GM10248 (cell line): ENCODE results near the gene DDX56.
A peak's percentile ranks its signal among the peaks of the same experiment; 100 is the strongest.
"Not testable (repeated sequence)": the region's sequence is repeated elsewhere in the genome, so short reads cannot be mapped to it uniquely, and the experiment has no call there.

ENCODE experiments used
- CTCF ChIA-PET: fragments of 300-600 bp; sonication (Branson Sonifier 250); formaldehyde crosslinking; extraction: SDS; loops from one replicate; lab custom pipeline; 2021; ENCODE audit warnings: antibody characterized with exemption; lab: Yijun Ruan, JAX
- POLR2A ChIA-PET: fragments of 350-650 bp; sonication (Branson Sonifier 250); formaldehyde crosslinking; extraction: SDS; loops from one replicate; lab custom pipeline; 2020; ENCODE audit warnings: antibody characterized with exemption; lab: Yijun Ruan, JAX
- DNase-seq: peaks from one replicate; pipeline ENCODE4 v3.0.0; 2012; ENCODE audit errors: extremely low spot score
- CTCF ChIP-seq: IDR thresholded peaks from 2 replicates; pipeline ENCODE4 v1.5.1; 2012; ENCODE audit warnings: mild to moderate bottlenecking, low read depth; ENCODE audit errors: extremely low read depth, missing control alignments, control extremely low read depth

DDX56 gene

GRCh38 chr7:44565795-44566559, 7.7 kb downstream of the DDX56 start:
- ChIA-PET POLR2A (interaction anchor here (1.0 to 2.4 kb wide), 2 partner anchors 8 to 10 kb away, joined by 5 to 6 read pairs; partner anchors contain the start of gene DDX56), CTCF (interaction anchor here (0.8 to 5.6 kb wide), 48 partner anchors 9 to 571 kb away, joined by 3 to 65 read pairs (median 4); partner anchors contain the start of genes DDX56, H2AZ2, NPC1L1 and NUDCD3)
- DNase-seq, result no peak
- peak; percentile 10 for TF ChIP-seq CTCF

GRCh38 chr7:44565097-44565794, 8.5 kb downstream of the DDX56 start:
- peak; percentile 97 for TF ChIP-seq CTCF
- DNase-seq, result peak; percentile 82
- ChIA-PET POLR2A (interaction anchor here (1.0 to 2.4 kb wide), 3 partner anchors 9 to 17 kb away, joined by 3 to 6 read pairs (median 5); partner anchors contain the start of gene DDX56), CTCF (interaction anchor here (0.8 to 5.6 kb wide), 58 partner anchors 9 to 571 kb away, joined by 3 to 65 read pairs (median 4); partner anchors contain the start of genes DDX56, H2AZ2, MYO1G and NPC1L1)

- POLR2A ChIA-PET, result interaction anchor here (1.5 to 2.4 kb wide), 2 partner anchors 11 to 16 kb away, joined by 3 to 6 read pairs; no protein-coding TSS in a partner anchor
- CTCF ChIA-PET, result interaction anchor here (0.8 to 5.6 kb wide), 46 partner anchors 9 to 572 kb away, joined by 3 to 65 read pairs (median 4); partner anchors contain the start of genes DDX56, H2AZ2, MYO1G and NPC1L1
- DNase-seq, result no peak
- TF ChIP-seq CTCF, result no peak
Observed at GRCh38 chr7:44564606-44565005, 9.1 kb downstream of the DDX56 start.

GRCh38 chr7:44563171-44563679, 10.5 kb downstream of the DDX56 start:
- no peak for TF ChIP-seq CTCF
- CTCF ChIA-PET, result interaction anchor here (0.7 to 3.8 kb wide), 2 partner anchors 14 to 214 kb away, joined by 3 to 39 read pairs; no protein-coding TSS in a partner anchor
- DNase-seq, result no peak
- POLR2A ChIA-PET, result no interaction called here

- POLR2A ChIA-PET, DNase-seq: not testable (repeated sequence)
- CTCF ChIA-PET, result interaction anchor here (0.7 to 1.0 kb wide), 2 partner anchors 13 to 321 kb away, joined by 3 read pairs; no protein-coding TSS in a partner anchor
Observed at GRCh38 chr7:44562622-44562962, 11.1 kb downstream of the DDX56 start.

- no peak for DNase-seq
- ChIA-PET CTCF (interaction anchor here (1.0 to 1.3 kb wide), 2 partner anchors 10 to 321 kb away, joined by 3 read pairs; no protein-coding TSS in a partner anchor), POLR2A (no interaction called here)
- no peak for TF ChIP-seq CTCF
Observed at GRCh38 chr7:44561962-44562621, 11.6 kb downstream of the DDX56 start.
